ENCODE results near the gene LYPD6B. TPM values are rescaled to one million over a fixed set of nuclear protein-coding genes. Genes with fewer than 3 reads are reported as not detected.

The LYPD6B gene
- total RNA-seq, 4 donors from 2014 or later, result 3.1 to 9.2 (median 7.6) TPM

DNA sequence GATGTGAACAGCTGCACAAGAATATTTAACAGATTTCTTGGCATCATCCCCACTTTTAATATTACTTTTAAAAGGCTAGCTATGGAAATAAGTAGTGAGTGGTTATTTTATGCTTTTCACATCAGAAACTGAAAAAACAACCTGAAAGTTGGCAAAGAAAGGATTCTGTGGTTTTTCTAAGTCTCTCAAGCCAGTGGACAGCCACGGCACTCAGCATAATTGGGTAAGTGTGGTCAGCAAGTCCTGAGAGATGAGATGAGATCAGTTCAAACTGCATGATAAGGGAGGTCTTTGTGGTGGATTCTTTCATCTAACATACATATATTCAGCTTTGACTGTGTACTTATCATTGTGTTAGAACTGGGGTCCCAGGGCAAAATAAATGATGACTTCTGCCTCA is 105.2 kb downstream of the LYPD6B start:
- TF ChIP-seq, protein P1, sequence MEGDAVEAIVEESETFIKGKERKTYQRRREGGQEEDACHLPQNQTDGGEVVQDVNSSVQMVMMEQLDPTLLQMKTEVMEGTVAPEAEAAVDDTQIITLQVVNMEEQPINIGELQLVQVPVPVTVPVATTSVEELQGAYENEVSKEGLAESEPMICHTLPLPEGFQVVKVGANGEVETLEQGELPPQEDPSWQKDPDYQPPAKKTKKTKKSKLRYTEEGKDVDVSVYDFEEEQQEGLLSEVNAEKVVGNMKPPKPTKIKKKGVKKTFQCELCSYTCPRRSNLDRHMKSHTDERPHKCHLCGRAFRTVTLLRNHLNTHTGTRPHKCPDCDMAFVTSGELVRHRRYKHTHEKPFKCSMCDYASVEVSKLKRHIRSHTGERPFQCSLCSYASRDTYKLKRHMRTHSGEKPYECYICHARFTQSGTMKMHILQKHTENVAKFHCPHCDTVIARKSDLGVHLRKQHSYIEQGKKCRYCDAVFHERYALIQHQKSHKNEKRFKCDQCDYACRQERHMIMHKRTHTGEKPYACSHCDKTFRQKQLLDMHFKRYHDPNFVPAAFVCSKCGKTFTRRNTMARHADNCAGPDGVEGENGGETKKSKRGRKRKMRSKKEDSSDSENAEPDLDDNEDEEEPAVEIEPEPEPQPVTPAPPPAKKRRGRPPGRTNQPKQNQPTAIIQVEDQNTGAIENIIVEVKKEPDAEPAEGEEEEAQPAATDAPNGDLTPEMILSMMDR (IDR thresholded peaks at IDR 0.05), result no peak
- TF ChIP-seq POLR2A (IDR thresholded peaks at IDR 0.05), result no peak
- no peaks in the 10 kb centered on the region for H3K27me3 ChIP-seq
- no peak for DNase-seq
- intact Hi-C loops (cut with DNase I), result no loop called here
- H3K4me1 ChIP-seq, result no peaks in the 10 kb centered on the region
- H3K4me3 ChIP-seq, result no peak overlapping the region
- no peaks in the 10 kb centered on the region for H3K36me3 ChIP-seq
- no peaks in the 10 kb centered on the region for H3K9me3 ChIP-seq
- H3K27ac ChIP-seq, result no peak overlapping the region
- WGBS, 2 donors, result 59 to 60% methylated on average over 1 of the region's 1 CpG

DNA sequence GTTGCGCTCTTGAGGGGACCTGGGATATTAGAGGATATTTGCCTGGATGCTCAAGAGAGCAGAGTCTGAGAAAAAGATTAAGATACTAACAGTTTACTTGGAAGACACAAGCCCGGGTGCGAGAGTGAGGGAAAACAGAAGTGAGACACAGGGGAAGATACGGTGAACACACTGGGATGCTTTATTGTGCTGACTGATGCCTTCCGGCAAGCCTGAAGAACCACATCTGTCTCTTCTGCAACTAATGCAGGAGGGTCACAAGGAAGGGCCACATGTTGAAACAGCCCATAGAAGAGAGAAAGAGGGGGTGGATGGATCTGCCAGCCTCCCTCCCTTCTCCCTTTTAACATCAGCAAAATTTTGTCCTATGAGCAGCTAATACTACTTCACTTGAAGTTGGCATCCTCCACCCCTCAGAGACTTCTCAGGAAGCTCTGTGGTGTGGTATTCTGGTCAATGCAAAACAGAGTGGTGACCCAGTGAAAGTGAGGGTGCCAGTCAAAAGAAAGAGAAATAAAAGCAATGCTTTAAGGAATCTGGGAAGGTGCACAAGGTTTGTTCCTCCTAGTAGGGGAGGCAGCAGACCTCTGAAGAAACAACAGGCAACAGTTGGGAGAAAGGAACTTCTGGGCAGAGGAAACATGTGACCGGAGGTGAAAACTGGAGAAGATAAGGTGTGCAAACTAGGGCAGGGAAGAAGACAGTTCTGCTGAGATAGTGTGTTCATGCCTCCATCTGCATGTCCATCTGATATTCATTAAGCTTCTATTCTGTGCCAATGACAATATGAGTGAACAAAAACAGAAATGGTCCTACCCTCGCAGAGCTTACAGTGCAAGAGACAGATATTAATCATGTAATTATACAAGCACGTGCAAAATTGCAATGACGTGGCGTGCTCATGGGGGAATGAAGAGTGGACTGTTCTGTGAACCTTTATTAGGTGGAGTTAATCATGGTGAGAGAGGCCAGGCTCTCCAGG is 107.1 kb downstream of the LYPD6B start:
- Histone ChIP-seq H3K27ac (no peak overlapping the region), H3K27me3 (no peaks in the 10 kb centered on the region), H3K4me3 (no peak overlapping the region), H3K36me3 (no peaks in the 10 kb centered on the region), H3K9me3 (no peaks in the 10 kb centered on the region), H3K4me1 (no peaks in the 10 kb centered on the region)
- TF ChIP-seq, protein P1 (IDR thresholded peaks at IDR 0.05), result no peak
- TF ChIP-seq POLR2A (IDR thresholded peaks at IDR 0.05), result no peak
- WGBS, 2 donors, result 55 to 83% methylated on average over 10 of the region's 10 CpGs
- DNase-seq, result no peak
- intact Hi-C loops (cut with DNase I), result no loop called here

DNA sequence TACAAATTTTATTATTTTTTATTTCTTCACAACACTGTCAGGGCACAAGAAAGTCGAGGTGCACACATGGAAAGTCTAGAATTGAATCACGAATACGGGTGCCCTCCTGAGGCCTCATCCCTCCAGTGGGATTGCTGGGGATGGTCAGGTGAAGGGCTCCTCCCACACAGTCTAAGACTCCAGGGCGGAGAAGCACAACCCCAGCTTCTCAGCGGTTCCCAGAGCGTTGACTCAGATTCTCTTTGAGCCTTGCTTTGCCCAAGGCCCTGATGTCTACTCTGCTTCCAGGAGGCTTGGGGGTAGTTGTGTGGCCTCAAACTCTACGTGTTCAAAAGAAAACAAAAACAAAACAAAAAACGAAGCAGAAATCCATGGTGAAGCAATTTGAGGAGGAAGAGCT is 108.4 kb downstream of the LYPD6B start:
- H3K9me3 ChIP-seq, result no peaks in the 10 kb centered on the region
- intact Hi-C loops (cut with DNase I), result no loop called here
- no peaks in the 10 kb centered on the region for H3K4me1 ChIP-seq
- no peak for TF ChIP-seq POLR2A (IDR thresholded peaks at IDR 0.05)
- TF ChIP-seq, protein P1 (IDR thresholded peaks at IDR 0.05), result no peak
- DNase-seq, result no peak
- no peaks in the 10 kb centered on the region for H3K36me3 ChIP-seq
- H3K4me3 ChIP-seq, result no peak overlapping the region
- WGBS, 2 donors, result 71 to 73% methylated on average over 7 to 8 of the region's 8 CpGs
- H3K27ac ChIP-seq, result no peak overlapping the region
- no peaks in the 10 kb centered on the region for H3K27me3 ChIP-seq

DNA sequence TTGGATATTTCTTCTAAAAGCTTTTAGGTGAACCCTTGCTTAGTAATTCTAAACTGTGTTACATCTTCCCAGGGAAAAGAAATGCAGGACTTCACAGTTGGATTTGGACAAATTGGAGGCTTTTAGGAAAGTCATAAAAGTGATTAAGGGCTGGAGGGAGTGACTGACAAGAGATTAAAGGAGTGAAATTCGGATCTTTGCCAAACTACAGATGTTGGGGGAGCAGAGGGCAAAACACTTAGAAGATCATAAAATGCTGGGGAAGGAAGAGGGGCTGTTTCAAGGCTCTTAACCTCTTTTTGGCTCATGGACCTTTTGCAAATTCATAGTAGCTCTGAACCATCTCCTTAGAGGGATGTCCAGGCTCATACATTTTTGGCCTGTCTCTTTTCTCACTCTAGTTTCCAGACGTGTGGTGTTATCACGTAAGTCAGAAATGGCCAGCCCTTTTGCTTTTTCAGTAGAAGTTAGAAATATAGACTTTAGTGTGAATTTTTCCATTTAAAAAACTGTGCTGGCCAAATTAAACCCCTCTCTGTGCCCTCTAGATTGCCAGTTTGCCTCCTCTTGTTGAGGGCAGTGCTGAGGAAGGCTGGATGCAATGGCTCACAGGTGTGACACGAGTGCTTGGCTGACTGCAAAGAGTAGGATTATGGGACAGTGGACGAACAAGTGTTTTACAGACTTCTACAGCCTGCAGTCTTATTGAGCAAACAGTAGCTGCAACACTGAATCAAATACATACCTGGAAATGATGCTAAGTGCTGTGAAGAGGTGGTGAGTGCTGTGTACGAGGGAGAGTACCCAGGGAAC is 109.9 kb downstream of the LYPD6B start:
- WGBS, 2 donors, result 57 to 67% methylated on average over 6 of the region's 6 CpGs
- intact Hi-C loops (cut with DNase I), result no loop called here

More for the DNA sequence above, 109.9 kb downstream of the LYPD6B start:
- H3K27me3 ChIP-seq, result no peaks in the 10 kb centered on the region
- no peak overlapping the region for H3K4me3 ChIP-seq
- H3K27ac ChIP-seq, result no peak overlapping the region
- no peaks in the 10 kb centered on the region for H3K4me1 ChIP-seq
- no peaks in the 10 kb centered on the region for H3K9me3 ChIP-seq
- no peaks in the 10 kb centered on the region for H3K36me3 ChIP-seq
- DNase-seq, result no peak
- TF ChIP-seq, protein P1 (IDR thresholded peaks at IDR 0.05), result no peak
- no peak for TF ChIP-seq POLR2A (IDR thresholded peaks at IDR 0.05)
